Small intestine (tissue), 7 donors: Measurements from ENCODE around the gene PFKFB4. TPM values are rescaled to one million over a fixed set of nuclear protein-coding genes. Genes with fewer than 3 reads are reported as not detected.
"Not testable (repeated sequence)": the region's sequence is repeated elsewhere in the genome, so short reads cannot be mapped to it uniquely, and the experiment has no call there.

ENCODE experiments used
- DNase-seq, 2 donors: peaks; one replicate each; pipeline versions ENCODE4 v3.0.0 to v3.0.0-alpha.2; 2013
- FAIRE-seq: peaks from 2 replicates; lab custom pipeline; 2012; peaks lifted over from hg19 to GRCh38; lab: Jason Lieb, UNC
- H3K27ac ChIP-seq, 3 donors: one replicate each; pipeline ENCODE4 v1.5.1; 2013; ENCODE audit warnings: low read length in 2 of 3, mild to moderate bottlenecking in 2 of 3, control low read depth in 1 of 3, inconsistent platforms in 1 of 3, low read depth in 1 of 3, moderate library complexity in 1 of 3
- H3K27me3 ChIP-seq, 3 donors: one replicate each; pipeline ENCODE4 v1.6.1; 2013; ENCODE audit warnings: low read length in 3 of 3, inconsistent platforms in 1 of 3; ENCODE audit not compliant: control insufficient read depth in 3 of 3, insufficient read depth in 3 of 3
- H3K36me3 ChIP-seq, 3 donors: one replicate each; pipeline ENCODE4 v1.6.1; 2013; ENCODE audit warnings: low read length in 3 of 3, inconsistent platforms in 1 of 3, low read depth in 1 of 3, mild to moderate bottlenecking in 1 of 3, moderate library complexity in 1 of 3; ENCODE audit not compliant: control insufficient read depth in 3 of 3, insufficient read depth in 2 of 3
- H3K4me1 ChIP-seq, 3 donors: one replicate each; pipeline ENCODE4 v1.6.1; 2013; ENCODE audit warnings: low read length in 2 of 3, inconsistent platforms in 1 of 3, low read depth in 1 of 3, mild to moderate bottlenecking in 1 of 3, moderate library complexity in 1 of 3; ENCODE audit not compliant: control insufficient read depth in 3 of 3, insufficient read depth in 2 of 3
- H3K4me3 ChIP-seq, 3 donors: one replicate each; pipeline ENCODE4 v1.5.1; 2013; ENCODE audit warnings: low read length in 3 of 3, control low read depth in 1 of 3, inconsistent platforms in 1 of 3, low read depth in 1 of 3, mild to moderate bottlenecking in 1 of 3, moderate library complexity in 1 of 3
- H3K9me3 ChIP-seq, 2 donors: one replicate each; pipeline ENCODE4 v1.6.1; 2013; ENCODE audit warnings: low read depth in 1 of 2, low read length in 1 of 2; ENCODE audit not compliant: control insufficient read depth in 2 of 2, insufficient read depth in 1 of 2
- WGBS, 3 donors: extraction: QIAGEN DNeasy Blood & Tissue Kit; methylation state at CpG; one replicate each; pipeline ENCODE4 v1.1.7; 2013; 5-methylcytosine and 5-hydroxymethylcytosine counted together
- polyA plus RNA-seq, 4 donors: library from polyadenylated mRNA; stranded (reverse) in 3 of 4; unstranded in 1 of 4; fragments of 200-250 nt in 3 of 4; fragments of 120-200 nt in 1 of 4; gene quantifications; one replicate each; pipeline versions ENCODE4 v1.2.1 to v1.2.3, GENCODE V29; 2013
- donor health status: healthy with polysubstance abuse.
- donor health status: control.
- donor health status: control.
- donor health status: Bipolar disorder and iron deficiency.
- donor health status: healthy.

Gene PFKFB4
- polyA plus RNA-seq, 4 donors, result 11.3 to 44.5 (median 19.1) TPM

DNA sequence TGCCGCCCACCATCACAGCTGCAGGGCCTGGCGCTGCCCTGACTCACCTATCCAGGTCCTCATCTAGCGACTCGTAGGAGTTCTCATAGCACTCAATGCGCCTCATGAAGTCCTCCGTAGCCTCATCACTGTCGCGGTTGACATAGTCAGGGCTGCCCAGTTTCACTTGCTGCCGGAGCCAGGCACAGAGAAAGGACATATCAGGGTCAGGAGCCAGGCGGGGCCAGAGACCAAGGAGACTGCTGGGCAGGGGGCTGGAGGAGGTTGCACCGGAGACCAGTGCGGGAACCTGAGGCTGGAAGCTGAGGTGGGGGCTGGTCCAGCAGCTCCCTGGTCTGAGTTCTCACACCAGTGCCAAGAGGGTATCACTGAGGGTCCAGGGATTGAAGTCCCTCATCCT lies 18.2 kb downstream of the PFKFB4 start:
- Histone ChIP-seq H3K4me1 (no peaks in the 10 kb centered on the region), H3K36me3 (peaks cover 15 to 65% (median 28%) of the 10 kb centered on the region in 3 donors), H3K4me3 (no peak overlapping the region), H3K9me3 (no peaks in the 10 kb centered on the region), H3K27me3 (no peaks in the 10 kb centered on the region), H3K27ac (no peak overlapping the region)
- FAIRE-seq (no peak), DNase-seq (no peak)
- WGBS, 3 donors, result 89 to 96% (median 95%) methylated on average over 12 of the region's 12 CpGs

DNA sequence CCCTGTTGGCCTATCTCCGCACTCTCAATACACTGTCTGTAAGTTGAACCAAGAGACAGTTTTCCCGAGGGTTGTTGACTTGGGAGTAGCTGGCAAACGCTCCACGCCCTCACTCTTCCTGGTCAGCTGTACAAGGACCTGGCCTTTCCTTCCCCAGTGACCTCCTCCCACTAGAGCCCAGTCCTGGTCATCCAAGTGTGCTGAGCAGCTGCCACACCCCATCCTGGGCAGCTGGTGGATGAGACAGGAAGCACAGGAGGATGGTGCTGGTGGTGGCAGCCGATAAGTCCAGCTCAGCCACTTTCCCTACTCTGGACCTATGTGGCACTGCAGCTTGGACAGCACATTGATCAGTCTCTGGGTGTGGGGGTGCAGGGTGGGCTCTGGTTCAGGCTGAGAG lies 19.8 kb downstream of the PFKFB4 start:
- Histone ChIP-seq H3K4me3 (no peak overlapping the region), H3K4me1 (no peaks in the 10 kb centered on the region), H3K9me3 (no peaks in the 10 kb centered on the region), H3K27me3 (no peaks in the 10 kb centered on the region), H3K36me3 (peaks cover 15 to 60% (median 28%) of the 10 kb centered on the region in 3 donors), H3K27ac (no peak overlapping the region)
- DNase-seq, result no peak
- FAIRE-seq, result no peak
- WGBS, 3 donors, result 77 to 85% (median 84%) methylated on average over 5 of the region's 5 CpGs

DNA sequence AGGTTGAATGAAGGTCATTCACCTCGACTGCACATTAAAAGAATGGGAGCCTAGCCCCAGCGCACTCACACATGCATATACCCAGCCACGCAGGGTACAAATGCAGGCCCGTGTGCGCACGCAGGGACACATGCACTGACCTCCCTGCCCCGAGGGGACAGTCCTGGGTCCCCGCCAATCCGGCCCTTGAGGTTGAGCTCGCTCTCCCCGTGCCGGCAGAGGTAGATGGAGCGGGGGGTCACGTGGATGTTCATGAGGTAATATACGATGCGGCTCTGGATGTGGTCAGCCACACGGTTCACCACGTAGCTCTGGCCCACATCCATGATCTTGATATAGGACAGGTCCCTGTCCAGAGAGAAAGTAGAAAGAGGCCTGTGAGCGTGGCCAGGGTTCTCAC lies 20.5 kb downstream of the PFKFB4 start:
- Histone ChIP-seq H3K27ac (no peak overlapping the region), H3K36me3 (peaks cover 15 to 55% (median 28%) of the 10 kb centered on the region in 3 donors), H3K4me1 (no peaks in the 10 kb centered on the region), H3K4me3 (no peak overlapping the region), H3K9me3 (no peaks in the 10 kb centered on the region), H3K27me3 (no peaks in the 10 kb centered on the region)
- DNase-seq (no peak), FAIRE-seq (no peak)
- 90 to 91% (median 90%) methylated on average over 19 of the region's 19 CpGs for WGBS, 3 donors

DNA sequence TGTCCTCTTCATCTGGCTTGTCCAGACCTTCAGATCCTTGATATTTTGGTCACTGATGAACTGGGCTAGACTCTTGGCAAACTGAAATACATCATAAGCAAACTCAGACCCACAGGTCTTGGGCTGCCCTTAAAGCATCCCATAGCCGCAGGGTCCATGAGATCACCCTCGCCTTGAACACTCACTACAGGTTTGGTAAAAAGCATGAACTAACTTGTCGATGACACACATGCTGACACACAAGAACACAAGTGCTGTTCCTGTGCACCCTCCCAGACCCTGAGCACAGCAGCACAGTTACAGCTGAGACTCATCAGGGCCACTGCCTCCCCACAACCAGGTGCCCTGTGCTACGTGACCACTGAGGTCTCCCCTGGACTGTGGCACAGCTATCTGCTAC lies 21.0 kb downstream of the PFKFB4 start:
- H3K27me3 ChIP-seq, result no peaks in the 10 kb centered on the region
- no peak overlapping the region for H3K4me3 ChIP-seq
- no peak for FAIRE-seq
- no peak for DNase-seq
- H3K27ac ChIP-seq, result no peak overlapping the region
- no peaks in the 10 kb centered on the region for H3K4me1 ChIP-seq
- 95 to 98% (median 98%) methylated on average over 4 of the region's 4 CpGs for WGBS, 3 donors
- H3K36me3 ChIP-seq, result peaks cover 15 to 55% (median 28%) of the 10 kb centered on the region in 3 donors
- no peaks in the 10 kb centered on the region for H3K9me3 ChIP-seq

DNA sequence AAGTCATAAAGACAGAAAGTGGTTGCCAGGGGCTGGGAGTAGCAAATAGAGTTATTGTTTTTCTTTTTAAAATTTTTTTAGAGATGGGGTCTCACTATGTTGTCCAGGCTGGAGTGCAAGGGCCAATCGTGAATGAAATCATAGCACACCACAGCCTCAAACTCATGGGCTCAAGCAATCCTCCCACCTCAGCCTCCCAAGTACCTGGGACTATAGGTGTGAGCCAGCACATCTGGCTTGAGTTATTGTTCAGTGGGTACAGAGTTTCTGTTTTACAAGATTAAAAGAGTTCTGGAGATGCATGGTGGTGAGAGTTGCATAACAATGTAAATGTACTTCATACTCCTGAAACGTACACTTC lies 23.6 kb downstream of the PFKFB4 start:
- FAIRE-seq (no peak), DNase-seq (no peak)
- Histone ChIP-seq H3K27ac (no peak overlapping the region), H3K27me3 (no peaks in the 10 kb centered on the region), H3K4me3 (no peak overlapping the region), H3K36me3 (peaks cover 13 to 32% (median 17%) of the 10 kb centered on the region in 3 donors), H3K4me1 (no peaks in the 10 kb centered on the region), H3K9me3 (no peaks in the 10 kb centered on the region)
- WGBS, 3 donors, result 77 to 88% (median 86%) methylated on average over 2 of the region's 2 CpGs

DNA sequence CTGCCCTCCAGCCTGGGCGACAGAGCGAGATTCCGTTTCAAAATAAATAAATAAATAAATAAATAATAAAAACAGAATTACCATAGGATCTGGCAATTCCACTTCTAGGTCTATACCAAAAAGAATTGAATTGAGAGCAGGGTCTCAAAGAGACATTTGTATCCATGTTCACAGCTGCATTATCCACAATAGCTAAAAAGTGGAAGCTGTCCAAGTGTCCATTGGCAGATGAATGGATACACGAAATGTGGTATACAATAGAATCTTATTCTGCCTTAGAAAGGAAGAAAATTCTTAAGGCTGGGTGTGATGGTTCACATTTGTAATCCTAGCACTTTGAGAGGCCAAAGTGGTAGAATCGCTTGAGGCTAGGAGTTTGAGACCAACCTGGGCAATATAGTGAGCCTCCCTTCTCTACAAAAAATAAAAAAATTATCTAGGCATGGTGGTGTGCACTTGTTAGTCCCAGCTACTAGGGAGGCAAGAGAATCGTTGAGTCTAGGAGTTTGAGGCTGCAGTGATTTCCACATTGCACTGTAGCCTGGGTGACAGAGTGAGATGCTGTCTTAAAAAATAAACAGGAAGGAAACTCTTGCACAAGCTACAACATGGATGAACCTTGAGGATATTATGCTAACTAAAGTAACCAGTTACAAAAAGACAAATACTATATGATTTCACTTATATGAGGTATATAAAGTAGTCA lies 24.2 kb downstream of the PFKFB4 start:
- FAIRE-seq, result no peak
- H3K4me3 ChIP-seq, result no peak overlapping the region
- no peak for DNase-seq
- no peaks in the 10 kb centered on the region for H3K27me3 ChIP-seq
- no peaks in the 10 kb centered on the region for H3K9me3 ChIP-seq
- H3K36me3 ChIP-seq, result peaks cover 9 to 28% (median 14%) of the 10 kb centered on the region in 3 donors
- H3K4me1 ChIP-seq, result no peaks in the 10 kb centered on the region
- 84 to 89% (median 86%) methylated on average over 6 of the region's 6 CpGs for WGBS, 3 donors
- no peak overlapping the region for H3K27ac ChIP-seq

DNA sequence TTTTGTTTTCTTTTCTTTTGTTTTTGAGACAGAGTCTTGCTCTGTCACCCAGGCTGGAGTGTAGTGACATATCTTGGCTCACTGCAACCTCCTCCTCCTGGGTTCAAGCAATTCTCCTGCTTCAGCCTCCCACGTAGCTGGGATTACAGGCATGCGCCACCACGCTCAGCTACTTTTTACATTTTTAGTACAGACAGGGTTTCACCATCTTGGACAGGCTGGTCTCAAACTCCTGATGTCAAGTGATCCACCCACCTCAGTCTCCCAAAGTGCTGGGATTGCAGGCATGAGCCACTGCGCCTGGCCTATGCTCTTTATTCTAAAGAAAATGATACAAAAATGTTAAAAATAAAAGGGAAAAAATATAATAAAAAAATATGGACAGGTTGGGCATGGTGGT lies 25.9 kb downstream of the PFKFB4 start:
- H3K27ac ChIP-seq, H3K4me3 ChIP-seq, DNase-seq, H3K9me3 ChIP-seq, H3K4me1 ChIP-seq, FAIRE-seq, H3K27me3 ChIP-seq: not testable (repeated sequence)
- peaks cover 5 to 16% (median 8%) of the 10 kb centered on the region in 3 donors for H3K36me3 ChIP-seq
- WGBS, 3 donors, result 92 to 99% (median 97%) methylated on average over 4 of the region's 4 CpGs

DNA sequence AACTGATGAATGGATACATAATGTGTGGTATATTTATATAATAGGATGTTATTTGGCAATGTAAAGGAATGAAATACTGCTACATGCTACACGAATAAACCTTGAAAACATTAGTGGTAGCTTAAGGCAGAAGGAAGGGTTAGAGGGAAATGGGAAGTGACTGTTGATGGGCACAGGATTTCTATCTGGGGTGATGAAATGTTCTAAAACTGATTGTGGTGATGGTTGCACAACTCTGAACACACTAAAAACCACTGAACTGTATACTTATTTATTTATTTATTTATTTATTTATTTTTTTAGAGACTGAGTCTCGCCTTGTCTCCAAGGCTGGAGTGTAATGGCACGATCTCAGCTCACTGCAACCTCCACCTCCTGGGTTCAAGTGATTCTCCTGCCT lies 27.8 kb downstream of the PFKFB4 start:
- Histone ChIP-seq H3K4me1 (no peaks in the 10 kb centered on the region), H3K4me3 (no peak overlapping the region), H3K27me3 (no peaks in the 10 kb centered on the region), H3K9me3 (no peaks in the 10 kb centered on the region), H3K36me3 (peaks cover 3 to 15% (median 6%) of the 10 kb centered on the region in 3 donors), H3K27ac (no peak overlapping the region)
- no peak for DNase-seq
- no peak for FAIRE-seq
- 83 to 91% (median 89%) methylated on average over 3 of the region's 3 CpGs for WGBS, 3 donors

DNA sequence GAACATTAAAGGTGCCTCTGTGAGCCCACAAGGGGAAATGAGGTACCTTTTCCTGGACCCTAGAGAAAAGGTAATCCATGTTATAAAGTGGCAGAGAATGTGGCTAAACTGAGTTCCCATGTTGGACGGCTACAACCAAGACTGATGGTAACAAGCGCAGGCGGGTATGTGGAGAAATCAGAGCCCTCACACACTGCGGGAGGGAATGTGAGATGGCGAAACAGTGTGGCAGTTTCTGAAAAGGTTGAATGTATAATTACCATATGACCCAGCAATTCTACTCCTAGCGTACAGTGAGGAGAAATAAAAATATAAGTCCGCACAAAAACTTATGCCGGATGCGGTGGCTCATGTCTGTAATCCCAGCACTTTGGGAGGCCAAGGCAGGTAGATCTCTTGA lies 28.6 kb downstream of the PFKFB4 start:
- no peak for DNase-seq
- FAIRE-seq, result no peak
- 93 to 96% (median 96%) methylated on average over 9 of the region's 9 CpGs for WGBS, 3 donors
- Histone ChIP-seq H3K9me3 (no peaks in the 10 kb centered on the region), H3K4me3 (no peak overlapping the region), H3K27ac (no peak overlapping the region), H3K4me1 (no peaks in the 10 kb centered on the region), H3K27me3 (no peaks in the 10 kb centered on the region), H3K36me3 (peaks cover 3 to 17% (median 6%) of the 10 kb centered on the region in 3 donors)
